ENCODE data around the gene MPRIP. TPM values are rescaled to one million over a fixed set of nuclear protein-coding genes. Genes with fewer than 3 reads are reported as not detected.

The MPRIP gene
- total and polyA plus RNA-seq, 2 donors (not counting 3 experiments of a cell fraction or from before 2014, with no cell fraction given): 94.6 to 246 TPM

DNA sequence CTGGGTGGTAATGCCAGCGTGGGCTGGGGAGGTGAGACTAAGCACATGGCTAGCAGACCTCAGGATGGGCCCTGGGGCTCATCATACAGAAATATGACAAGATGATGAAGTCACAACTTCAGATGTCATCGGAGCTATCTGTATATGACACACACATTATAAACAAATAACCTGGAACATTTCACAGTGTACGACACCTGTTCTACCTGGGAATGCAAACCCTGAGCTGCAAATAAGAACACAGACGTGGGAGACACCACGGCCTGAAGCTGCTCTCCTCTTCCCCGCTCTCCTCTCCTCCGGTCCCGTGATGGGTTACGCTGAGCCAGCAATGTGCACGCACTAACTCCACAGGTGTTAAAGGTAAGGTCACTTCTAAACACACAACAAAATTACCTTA, 159.0 kb downstream of the MPRIP start:
- BruUV-seq (replicated peaks): no TSS peak
- Histone ChIP-seq H3K79me2 (ENCODE audit: control insufficient read depth, insufficient read depth, low read length) (no peaks in the 10 kb centered on the region), H3K4me2 (ENCODE audit: insufficient read depth, low read length) (no peak overlapping the region), H3K36me3 (ENCODE audit: control insufficient read depth in 2 of 2, extremely low read depth in 1 of 2, insufficient read depth in 2 of 2, low read length in 2 of 2) (no peaks in the 10 kb centered on the region), H3K27me3 (ENCODE audit: control insufficient read depth in 2 of 2, insufficient read depth in 2 of 2, low read length in 2 of 2) (no peaks in the 10 kb centered on the region), H3K9ac (replicated peaks; ENCODE audit: extremely low read depth, insufficient read depth, low read length) (no peak overlapping the region), H2AFZ (ENCODE audit: low read depth, low read length) (no peak overlapping the region), H3K9me3 (replicated peaks; ENCODE audit: control insufficient read depth, insufficient read depth, low read length) (no peaks in the 10 kb centered on the region), H3K9me1 (replicated peaks; ENCODE audit: control insufficient read depth, extremely low read depth, insufficient read depth, low read length) (no peaks in the 10 kb centered on the region), H3K27ac (ENCODE audit: insufficient read depth, low read depth, low read length) (no peak overlapping the region), H3K4me3 (replicated peaks in 1 of 3; ENCODE audit: insufficient read depth in 1 of 3, low read depth in 1 of 3, low read length in 3 of 3) (no peak overlapping the region), H3K4me1 (ENCODE audit: control insufficient read depth, extremely low read depth, insufficient read depth, low read length) (peaks cover 13% of the 10 kb centered on the region), H4K20me1 (replicated peaks; ENCODE audit: control insufficient read depth, extremely low read depth, insufficient read depth, low read length) (no peaks in the 10 kb centered on the region)
- intact Hi-C loops (cut with micrococcal nuclease) (no loop called here), dilution Hi-C loops (cut with MboI; ENCODE audit: extremely low pct_ligation_motif_present, low sequenced_read_pairs) (no loop called here)
- CTCF ChIA-PET: interaction anchor here (1.5 kb wide), 1 partner anchor 10 kb away, joined by 7 read pairs; no protein-coding TSS in a partner anchor
- POLR2A ChIA-PET: no interaction called here
- FAIRE-seq (no peak), DNase-seq (ENCODE audit: low read depth, low spot score) (no peak)
- TF ChIP-seq MYC (IDR thresholded peaks at IDR 0.05; ENCODE audit: low read depth, low read length): no peak
- TF ChIP-seq POLR2A (IDR thresholded peaks at IDR 0.05; ENCODE audit: low read depth, low read length): no peak
- TF ChIP-seq, protein P1, sequence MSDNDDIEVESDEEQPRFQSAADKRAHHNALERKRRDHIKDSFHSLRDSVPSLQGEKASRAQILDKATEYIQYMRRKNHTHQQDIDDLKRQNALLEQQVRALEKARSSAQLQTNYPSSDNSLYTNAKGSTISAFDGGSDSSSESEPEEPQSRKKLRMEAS (IDR thresholded peaks at IDR 0.05; ENCODE audit: insufficient read depth, insufficient read length): no peak
- TF ChIP-seq, protein P2, sequence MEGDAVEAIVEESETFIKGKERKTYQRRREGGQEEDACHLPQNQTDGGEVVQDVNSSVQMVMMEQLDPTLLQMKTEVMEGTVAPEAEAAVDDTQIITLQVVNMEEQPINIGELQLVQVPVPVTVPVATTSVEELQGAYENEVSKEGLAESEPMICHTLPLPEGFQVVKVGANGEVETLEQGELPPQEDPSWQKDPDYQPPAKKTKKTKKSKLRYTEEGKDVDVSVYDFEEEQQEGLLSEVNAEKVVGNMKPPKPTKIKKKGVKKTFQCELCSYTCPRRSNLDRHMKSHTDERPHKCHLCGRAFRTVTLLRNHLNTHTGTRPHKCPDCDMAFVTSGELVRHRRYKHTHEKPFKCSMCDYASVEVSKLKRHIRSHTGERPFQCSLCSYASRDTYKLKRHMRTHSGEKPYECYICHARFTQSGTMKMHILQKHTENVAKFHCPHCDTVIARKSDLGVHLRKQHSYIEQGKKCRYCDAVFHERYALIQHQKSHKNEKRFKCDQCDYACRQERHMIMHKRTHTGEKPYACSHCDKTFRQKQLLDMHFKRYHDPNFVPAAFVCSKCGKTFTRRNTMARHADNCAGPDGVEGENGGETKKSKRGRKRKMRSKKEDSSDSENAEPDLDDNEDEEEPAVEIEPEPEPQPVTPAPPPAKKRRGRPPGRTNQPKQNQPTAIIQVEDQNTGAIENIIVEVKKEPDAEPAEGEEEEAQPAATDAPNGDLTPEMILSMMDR (IDR thresholded peaks at IDR 0.05; ENCODE audit: extremely low read depth in 1 of 2, insufficient read depth in 1 of 2, low read depth in 1 of 2, low read length in 2 of 2): no peak
- no peak for TF ChIP-seq EZH2 (IDR thresholded peaks at IDR 0.05; ENCODE audit: borderline replicate concordance, low read depth, low read length, severe bottlenecking)
- no peak for TF ChIP-seq GATA2 (IDR thresholded peaks at IDR 0.05; ENCODE audit: insufficient read depth, insufficient read length, low read depth, low read length)
- no peak for TF ChIP-seq POLR2AphosphoS5 (IDR thresholded peaks at IDR 0.05; ENCODE audit: insufficient read depth, low read depth, low read length)
- no peak for TF ChIP-seq FOS (IDR thresholded peaks at IDR 0.05; ENCODE audit: borderline replicate concordance, insufficient read depth, low read length)
- TF ChIP-seq JUN (IDR thresholded peaks at IDR 0.05; ENCODE audit: borderline replicate concordance, insufficient read depth, insufficient read length, low read depth): no peak

Measured in endothelial cell of umbilical vein (primary cell).